ENCODE measurements around the gene POLG2.

POLG2 gene

GRCh38 chr17:64496786-64497564 lies at the start of gene POLG2:
POLG2 (minus strand) TSS chr17:64497054; CDS start chr17:64496968, 86 bp downstream.
- Histone ChIP-seq H3K79me2 (ENCODE audit: insufficient read depth, low read depth) (peaks cover 59% of the 10 kb centered on the region), H3K4me2 (peak within 1 kb of the TSS; percentile 44), H3K36me3 (ENCODE audit: insufficient read depth) (peaks cover 29% of the 10 kb centered on the region; the same call in 1 of the 2 replicates), H3K27me3 (ENCODE audit: insufficient read depth, low read depth) (no peaks in the 10 kb centered on the region), H2AFZ (ENCODE audit: low read depth) (peak within 1 kb of the TSS; percentile 68), H4K20me1 (ENCODE audit: insufficient read depth) (peaks cover 24% of the 10 kb centered on the region; the same call in 1 of the 2 replicates), H3K27ac (peak within 1 kb of the TSS; percentile 59), H3K9ac (peak within 1 kb of the TSS; percentile 41), H3K4me3 (IDR thresholded peaks at IDR 0.05; ENCODE audit: insufficient read depth, low read depth, low read length) (peak within 1 kb of the TSS; percentile 34), H3K4me1 (ENCODE audit: low read depth, poor library complexity, severe bottlenecking) (peaks cover 70% of the 10 kb centered on the region)
- TF ChIP-seq CTCF (conservative IDR thresholded peaks at IDR 0.05; ENCODE audit: low read depth, low read length) = peak; percentile 86

DNA sequence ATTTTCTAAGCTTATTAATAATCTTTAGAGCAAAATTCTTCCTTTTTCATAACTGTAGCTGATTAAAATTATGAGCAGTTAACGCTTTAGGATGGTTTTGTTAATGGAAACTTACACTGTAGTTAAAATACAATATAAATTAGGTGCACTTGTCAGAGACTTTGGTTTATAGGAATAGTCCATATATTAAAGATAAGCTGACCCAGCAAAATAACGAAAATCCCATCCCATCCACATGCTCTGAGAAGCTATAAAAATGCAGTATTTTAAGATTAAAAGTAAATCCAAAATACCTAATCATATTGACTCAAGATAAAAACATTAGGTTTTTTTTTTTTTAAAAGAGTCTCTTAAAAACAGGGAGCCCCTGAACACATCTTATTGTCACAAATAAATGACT lies 47.9 kb upstream of the POLG2 start:
- H2AFZ ChIP-seq (ENCODE audit: low read depth) = no peak overlapping the region
- no peak overlapping the region for H3K4me3 ChIP-seq (IDR thresholded peaks at IDR 0.05; ENCODE audit: insufficient read depth, low read depth, low read length)
- no peaks in the 10 kb centered on the region for H3K36me3 ChIP-seq (ENCODE audit: insufficient read depth)
- H3K79me2 ChIP-seq (ENCODE audit: insufficient read depth, low read depth) = no peaks in the 10 kb centered on the region
- no peak overlapping the region for H3K27ac ChIP-seq
- no peak overlapping the region for H3K4me2 ChIP-seq
- H3K4me1 ChIP-seq (ENCODE audit: low read depth, poor library complexity, severe bottlenecking) = no peaks in the 10 kb centered on the region
- no peaks in the 10 kb centered on the region for H4K20me1 ChIP-seq (ENCODE audit: insufficient read depth)
- no peak overlapping the region for H3K9ac ChIP-seq
- no peaks in the 10 kb centered on the region for H3K27me3 ChIP-seq (ENCODE audit: insufficient read depth, low read depth)
- TF ChIP-seq CTCF (conservative IDR thresholded peaks at IDR 0.05; ENCODE audit: low read depth, low read length) = no peak

- no peak overlapping the region for H3K4me3 ChIP-seq (IDR thresholded peaks at IDR 0.05; ENCODE audit: insufficient read depth, low read depth, low read length)
- H3K36me3 ChIP-seq (ENCODE audit: insufficient read depth) = 0 out of 2 replicates have a peak, but pooled peaks cover 4% of the 10 kb centered on the region
- no peaks in the 10 kb centered on the region for H3K4me1 ChIP-seq (ENCODE audit: low read depth, poor library complexity, severe bottlenecking)
- H3K27me3 ChIP-seq (ENCODE audit: insufficient read depth, low read depth) = no peaks in the 10 kb centered on the region
- no peak overlapping the region for H3K9ac ChIP-seq
- no peaks in the 10 kb centered on the region for H3K79me2 ChIP-seq (ENCODE audit: insufficient read depth, low read depth)
- no peaks in the 10 kb centered on the region for H4K20me1 ChIP-seq (ENCODE audit: insufficient read depth)
- H2AFZ ChIP-seq (ENCODE audit: low read depth) = no peak overlapping the region
- no peak overlapping the region for H3K4me2 ChIP-seq
- TF ChIP-seq CTCF (conservative IDR thresholded peaks at IDR 0.05; ENCODE audit: low read depth, low read length) = no peak
- no peak overlapping the region for H3K27ac ChIP-seq
Measured at GRCh38 chr17:64540118-64540776, 43.4 kb upstream of the POLG2 start.

DNA sequence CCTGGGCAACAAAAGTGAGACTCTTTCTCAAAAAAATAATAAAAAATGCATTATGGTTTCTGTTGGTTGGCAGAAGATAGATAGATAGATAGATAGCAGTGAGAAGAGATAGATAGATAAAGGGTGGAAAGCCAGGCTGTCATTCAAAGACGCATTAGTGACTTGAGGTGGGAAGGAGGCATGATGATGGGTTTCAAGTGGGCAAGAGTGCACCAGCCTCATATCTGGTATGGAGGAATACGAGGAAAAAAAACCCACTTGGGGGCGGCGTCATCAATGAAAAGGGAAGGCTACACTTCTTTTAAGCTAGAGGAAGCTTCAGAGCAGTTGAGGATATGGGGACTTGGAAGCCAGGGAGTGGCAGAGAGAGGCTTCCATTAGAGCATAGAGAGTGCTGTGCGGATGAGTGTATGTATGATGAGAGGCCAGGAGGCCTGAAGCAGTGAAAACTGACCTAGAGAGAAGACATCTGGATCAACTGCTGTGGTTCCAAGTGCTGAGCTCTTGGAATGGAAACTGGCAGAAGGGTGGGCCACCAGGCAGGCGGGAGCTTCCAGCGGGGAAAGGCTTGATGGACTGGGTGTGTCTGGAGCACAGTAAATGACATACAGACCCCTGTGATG lies 41.8 kb upstream of the POLG2 start:
- TF ChIP-seq CTCF (conservative IDR thresholded peaks at IDR 0.05; ENCODE audit: low read depth, low read length) = no peak
- no peaks in the 10 kb centered on the region for H4K20me1 ChIP-seq (ENCODE audit: insufficient read depth)
- H3K4me1 ChIP-seq (ENCODE audit: low read depth, poor library complexity, severe bottlenecking) = no peaks in the 10 kb centered on the region
- no peak overlapping the region for H3K4me3 ChIP-seq (IDR thresholded peaks at IDR 0.05; ENCODE audit: insufficient read depth, low read depth, low read length)
- no peak overlapping the region for H2AFZ ChIP-seq (ENCODE audit: low read depth)
- H3K4me2 ChIP-seq = no peak overlapping the region
- H3K79me2 ChIP-seq (ENCODE audit: insufficient read depth, low read depth) = no peaks in the 10 kb centered on the region
- no peak overlapping the region for H3K9ac ChIP-seq
- no peaks in the 10 kb centered on the region for H3K27me3 ChIP-seq (ENCODE audit: insufficient read depth, low read depth)
- H3K27ac ChIP-seq = no peak overlapping the region
- 0 out of 2 replicates have a peak, but pooled peaks cover 4% of the 10 kb centered on the region for H3K36me3 ChIP-seq (ENCODE audit: insufficient read depth)
